GM12865 (cell line): ENCODE results near the gene AOPEP.
A peak's percentile ranks its signal among the peaks of the same experiment; 100 is the strongest.

Source experiments
- DNase-seq: peaks from one replicate; pipeline ENCODE4 v3.0.0; 2010; ENCODE audit warnings: low read depth
- H3K4me3 ChIP-seq: 2 replicates; pipeline ENCODE4 v1.5.1; 2011; ENCODE audit warnings: mild to moderate bottlenecking, low read depth, low read length, control low read depth
- CTCF ChIP-seq: IDR thresholded peaks from 2 replicates; pipeline ENCODE4 v1.5.1; 2011; ENCODE audit warnings: low read length, control low read depth, low read depth, inconsistent platforms; ENCODE audit not compliant: insufficient read depth; ENCODE audit errors: missing control alignments

Gene AOPEP

GRCh38 chr9:94811074-94811473, 84.6 kb downstream of the AOPEP start:
- DNase-seq = no peak

GRCh38 chr9:94812343-94812742, 85.8 kb downstream of the AOPEP start:
- no peak for TF ChIP-seq CTCF
- DNase-seq = peak; percentile 12
- no peak overlapping the region for H3K4me3 ChIP-seq

More at GRCh38 chr9:94811074-94811473, 84.6 kb downstream of the AOPEP start:
- no peak overlapping the region for H3K4me3 ChIP-seq
- TF ChIP-seq CTCF = no peak

GRCh38 chr9:94813379-94813778, 86.9 kb downstream of the AOPEP start:
- no peak for DNase-seq
- TF ChIP-seq CTCF = no peak
- no peak overlapping the region for H3K4me3 ChIP-seq

GRCh38 chr9:94817291-94818177, 91.0 kb downstream of the AOPEP start:
- DNase-seq = no peak
- TF ChIP-seq CTCF = no peak
- no peak overlapping the region for H3K4me3 ChIP-seq

- H3K4me3 ChIP-seq = no peak overlapping the region
- DNase-seq = no peak
- no peak for TF ChIP-seq CTCF
Measured at GRCh38 chr9:94818178-94818541, 91.7 kb downstream of the AOPEP start.

GRCh38 chr9:94819161-94819687, 92.7 kb downstream of the AOPEP start:
- H3K4me3 ChIP-seq = no peak overlapping the region
- no peak for DNase-seq
- TF ChIP-seq CTCF = no peak
